Keratinocyte (primary cell): ENCODE measurements around the gene NIN.

Experiments
- EZH2 ChIP-seq: IDR thresholded peaks from one replicate; pipeline ENCODE4 v1.6.1; 2012; ENCODE audit warnings: inconsistent platforms, mild to moderate bottlenecking, low read length, moderate library complexity
- TF ChIP-seq, protein P1 (sequence below), 3 experiments: IDR thresholded peaks in 1 of 3; conservative IDR thresholded peaks in 1 of 3; optimal IDR thresholded peaks in 1 of 3; 2 replicates in 2 of 3; 3 replicates in 1 of 3; pipeline versions ENCODE3 to v1.5.1; 2011; ENCODE audit warnings: low read length in 3 of 3, mild to moderate bottlenecking in 3 of 3, moderate library complexity in 2 of 3, control low read depth in 1 of 3, inconsistent platforms in 1 of 3; ENCODE audit not compliant: insufficient read depth in 2 of 3; ENCODE audit errors: extremely low read depth in 1 of 3

DNA sequence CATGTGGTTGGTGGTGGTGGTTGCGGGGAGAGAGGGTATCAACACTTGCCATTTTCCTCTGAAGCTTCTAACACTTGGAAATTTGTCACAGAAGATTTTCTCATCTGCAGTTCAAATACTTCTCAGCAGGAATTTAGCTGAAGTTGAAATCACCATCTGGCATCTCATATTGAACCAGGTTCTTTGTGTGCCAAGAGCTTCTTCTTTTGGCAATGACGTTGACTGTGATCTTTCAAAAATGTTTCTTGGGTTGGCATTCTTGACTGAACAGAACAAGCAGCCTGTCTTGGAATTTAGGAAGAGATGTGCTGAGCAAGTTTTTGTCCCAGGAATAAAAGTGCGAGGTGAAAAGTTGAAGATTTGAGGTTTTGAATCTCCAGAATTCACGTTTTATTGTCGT, 8.7 kb upstream of the NIN start:
- TF ChIP-seq, protein P1, sequence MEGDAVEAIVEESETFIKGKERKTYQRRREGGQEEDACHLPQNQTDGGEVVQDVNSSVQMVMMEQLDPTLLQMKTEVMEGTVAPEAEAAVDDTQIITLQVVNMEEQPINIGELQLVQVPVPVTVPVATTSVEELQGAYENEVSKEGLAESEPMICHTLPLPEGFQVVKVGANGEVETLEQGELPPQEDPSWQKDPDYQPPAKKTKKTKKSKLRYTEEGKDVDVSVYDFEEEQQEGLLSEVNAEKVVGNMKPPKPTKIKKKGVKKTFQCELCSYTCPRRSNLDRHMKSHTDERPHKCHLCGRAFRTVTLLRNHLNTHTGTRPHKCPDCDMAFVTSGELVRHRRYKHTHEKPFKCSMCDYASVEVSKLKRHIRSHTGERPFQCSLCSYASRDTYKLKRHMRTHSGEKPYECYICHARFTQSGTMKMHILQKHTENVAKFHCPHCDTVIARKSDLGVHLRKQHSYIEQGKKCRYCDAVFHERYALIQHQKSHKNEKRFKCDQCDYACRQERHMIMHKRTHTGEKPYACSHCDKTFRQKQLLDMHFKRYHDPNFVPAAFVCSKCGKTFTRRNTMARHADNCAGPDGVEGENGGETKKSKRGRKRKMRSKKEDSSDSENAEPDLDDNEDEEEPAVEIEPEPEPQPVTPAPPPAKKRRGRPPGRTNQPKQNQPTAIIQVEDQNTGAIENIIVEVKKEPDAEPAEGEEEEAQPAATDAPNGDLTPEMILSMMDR (optimal IDR thresholded peaks at IDR 0.05 in 1 of 3, IDR thresholded peaks at IDR 0.05 in 1 of 3, conservative IDR thresholded peaks at IDR 0.05 in 1 of 3; ENCODE audit: extremely low read depth in 1 of 3, insufficient read depth in 2 of 3, low read length in 3 of 3): no peak
- no peak for TF ChIP-seq EZH2
